ENCODE measurements around the gene PLCH1.
"Not testable (repeated sequence)": the region's sequence is repeated elsewhere in the genome, so short reads cannot be mapped to it uniquely, and the experiment has no call there.

PLCH1 gene

DNA sequence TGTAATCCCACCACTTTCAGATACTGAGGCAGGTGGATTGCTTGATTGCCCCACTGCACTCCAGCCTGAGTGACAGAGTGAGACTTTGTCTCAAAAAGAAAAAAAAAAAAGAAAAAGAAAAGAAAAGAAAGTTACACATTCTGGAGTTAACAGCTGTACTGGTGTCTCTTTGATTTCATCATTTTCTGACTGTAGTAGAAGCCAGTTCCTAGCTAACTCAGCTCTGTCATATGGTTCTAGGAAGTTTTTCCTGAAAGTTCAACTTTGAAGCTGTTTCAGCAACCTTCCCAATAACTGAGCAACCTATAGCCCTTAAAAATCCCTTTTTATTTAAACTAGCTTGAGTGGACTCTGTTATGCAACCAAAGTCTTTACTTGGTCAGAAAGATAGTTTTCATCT is 346.8 kb downstream of the PLCH1 start:
- H3K27me3 ChIP-seq (ENCODE audit: insufficient read depth, low read length, poor library complexity) = no peaks in the 10 kb centered on the region
- no peak overlapping the region for H3K27ac ChIP-seq (ENCODE audit: low read depth, low read length)
- no peak overlapping the region for H2BK15ac ChIP-seq (replicated peaks; ENCODE audit: low read depth)
- no peaks in the 10 kb centered on the region for H3K79me2 ChIP-seq (ENCODE audit: control insufficient read depth, insufficient read depth, low read length)
- H3K9ac ChIP-seq (ENCODE audit: low read length) = no peak overlapping the region
- no peak overlapping the region for H2BK120ac ChIP-seq (ENCODE audit: low read depth, low read length)
- no peak for DNase-seq
- H3K4ac ChIP-seq (ENCODE audit: low read depth, low read length) = no peak overlapping the region
- no peak overlapping the region for H4K5ac ChIP-seq (ENCODE audit: low read length)
- H3K4me1 ChIP-seq (ENCODE audit: control insufficient read depth, low read depth, low read length) = no peaks in the 10 kb centered on the region
- H3K4me3 ChIP-seq (ENCODE audit: low read length) = no peak overlapping the region
- H3K36me3 ChIP-seq (ENCODE audit: control insufficient read depth, insufficient read depth, low read length) = no peaks in the 10 kb centered on the region
- H2AK5ac ChIP-seq (ENCODE audit: low read length) = no peak overlapping the region
- H3K56ac ChIP-seq (ENCODE audit: low read length) = no peak overlapping the region
- no peak overlapping the region for H3K4me2 ChIP-seq (ENCODE audit: low read length)
- H3K79me1 ChIP-seq (ENCODE audit: low read length) = no peaks in the 10 kb centered on the region
- H3K23ac ChIP-seq (ENCODE audit: low read length) = no peak overlapping the region
- H4K8ac ChIP-seq (ENCODE audit: low read depth, low read length) = no peak overlapping the region
- H3K18ac ChIP-seq (ENCODE audit: low read length) = no peak overlapping the region
- H2BK5ac ChIP-seq (ENCODE audit: low read length) = no peak overlapping the region

DNA sequence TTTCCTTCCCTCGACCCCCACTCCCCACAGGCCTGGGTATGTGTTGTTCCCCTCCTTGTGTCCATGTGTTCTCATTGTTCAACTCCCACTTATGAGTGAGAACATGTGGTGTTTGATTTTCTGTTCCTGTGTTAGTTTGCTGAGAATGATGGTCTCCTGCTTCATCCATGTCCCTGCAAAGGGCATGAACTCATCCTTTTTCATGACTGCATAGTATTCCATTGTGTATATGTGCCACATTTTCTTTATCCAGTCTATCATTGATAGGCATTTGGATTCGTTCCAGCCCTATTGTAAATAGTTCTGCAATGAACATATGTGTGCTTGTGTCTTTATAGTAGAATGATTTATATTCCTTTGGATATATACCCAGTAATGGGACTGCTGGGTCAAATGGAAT is 350.0 kb downstream of the PLCH1 start:
- H3K56ac ChIP-seq (ENCODE audit: low read length); H2BK120ac ChIP-seq (ENCODE audit: low read depth, low read length); H3K4me1 ChIP-seq (ENCODE audit: control insufficient read depth, low read depth, low read length); H2BK5ac ChIP-seq (ENCODE audit: low read length); H4K5ac ChIP-seq (ENCODE audit: low read length); H4K8ac ChIP-seq (ENCODE audit: low read depth, low read length); H3K4me2 ChIP-seq (ENCODE audit: low read length); H3K23ac ChIP-seq (ENCODE audit: low read length); H3K9ac ChIP-seq (ENCODE audit: low read length); H3K79me1 ChIP-seq (ENCODE audit: low read length); H2BK15ac ChIP-seq (replicated peaks; ENCODE audit: low read depth); H3K4me3 ChIP-seq (ENCODE audit: low read length); DNase-seq; H3K27ac ChIP-seq (ENCODE audit: low read depth, low read length); H3K4ac ChIP-seq (ENCODE audit: low read depth, low read length); H3K27me3 ChIP-seq (ENCODE audit: insufficient read depth, low read length, poor library complexity); H2AK5ac ChIP-seq (ENCODE audit: low read length); H3K18ac ChIP-seq (ENCODE audit: low read length); H3K36me3 ChIP-seq (ENCODE audit: control insufficient read depth, insufficient read depth, low read length); H3K79me2 ChIP-seq (ENCODE audit: control insufficient read depth, insufficient read depth, low read length): not testable (repeated sequence)
- no CpG with 5 or more reads among the region's 2 CpGs for WGBS (ENCODE audit: extremely low coverage, insufficient coverage, low lambda C conversion rate)

DNA sequence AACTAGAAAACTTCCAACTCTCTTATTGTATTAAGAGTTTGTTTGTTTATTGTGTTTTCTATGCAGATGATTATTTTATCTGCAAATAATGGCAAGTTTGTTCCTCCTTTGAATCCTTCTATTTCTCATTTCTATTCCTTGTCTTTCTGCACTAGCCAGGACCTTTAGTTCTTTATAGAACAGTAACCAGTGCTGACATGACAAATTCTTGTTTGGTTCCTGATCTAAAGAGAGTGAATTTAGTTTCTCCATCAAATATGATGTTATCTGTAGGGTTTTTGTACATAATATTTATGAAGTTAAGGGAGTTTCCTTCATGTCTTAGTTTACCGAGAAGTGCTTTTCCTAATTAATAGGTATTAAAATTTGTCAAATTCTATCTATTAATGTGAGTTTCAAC is 350.6 kb downstream of the PLCH1 start:
- H3K18ac ChIP-seq (ENCODE audit: low read length) = no peak overlapping the region
- no peak overlapping the region for H3K23ac ChIP-seq (ENCODE audit: low read length)
- H2BK15ac ChIP-seq (replicated peaks; ENCODE audit: low read depth) = no peak overlapping the region
- H3K27me3 ChIP-seq (ENCODE audit: insufficient read depth, low read length, poor library complexity) = no peaks in the 10 kb centered on the region
- no peaks in the 10 kb centered on the region for H3K79me1 ChIP-seq (ENCODE audit: low read length)
- no peak overlapping the region for H3K9ac ChIP-seq (ENCODE audit: low read length)
- no peak overlapping the region for H3K4me3 ChIP-seq (ENCODE audit: low read length)
- WGBS (ENCODE audit: extremely low coverage, insufficient coverage, low lambda C conversion rate) = no CpG with 5 or more reads among the region's 1 CpG
- no peak overlapping the region for H2BK120ac ChIP-seq (ENCODE audit: low read depth, low read length)
- no peak overlapping the region for H3K27ac ChIP-seq (ENCODE audit: low read depth, low read length)
- no peaks in the 10 kb centered on the region for H3K36me3 ChIP-seq (ENCODE audit: control insufficient read depth, insufficient read depth, low read length)
- no peak overlapping the region for H2BK5ac ChIP-seq (ENCODE audit: low read length)
- no peak overlapping the region for H3K4me2 ChIP-seq (ENCODE audit: low read length)
- H3K4me1 ChIP-seq (ENCODE audit: control insufficient read depth, low read depth, low read length) = no peaks in the 10 kb centered on the region
- H3K4ac ChIP-seq (ENCODE audit: low read depth, low read length) = no peak overlapping the region
- no peak overlapping the region for H3K56ac ChIP-seq (ENCODE audit: low read length)
- H4K5ac ChIP-seq (ENCODE audit: low read length) = no peak overlapping the region
- H3K79me2 ChIP-seq (ENCODE audit: control insufficient read depth, insufficient read depth, low read length) = no peaks in the 10 kb centered on the region
- H4K8ac ChIP-seq (ENCODE audit: low read depth, low read length) = no peak overlapping the region
- no peak for DNase-seq
- H2AK5ac ChIP-seq (ENCODE audit: low read length) = no peak overlapping the region

DNA sequence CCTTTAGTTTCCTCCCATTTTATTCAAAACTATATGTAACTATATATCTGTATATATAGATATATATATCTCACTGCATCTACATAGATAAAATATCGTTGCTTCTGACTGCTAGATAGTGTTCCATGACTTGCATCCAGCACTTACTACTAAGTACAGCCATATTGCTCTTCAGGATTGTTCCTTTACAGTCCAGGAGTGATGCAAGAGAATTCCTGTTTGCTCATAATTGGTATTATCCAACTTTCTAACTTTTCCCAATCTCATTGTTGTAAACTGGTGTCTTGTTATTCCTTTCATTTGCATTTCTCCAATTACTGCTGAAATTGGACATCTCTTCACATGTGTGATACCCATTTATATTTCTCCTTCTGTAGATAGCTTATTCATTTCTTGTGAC is 351.6 kb downstream of the PLCH1 start:
- Histone ChIP-seq H3K4me3 (ENCODE audit: low read length) (no peak overlapping the region), H3K4me2 (ENCODE audit: low read length) (no peak overlapping the region), H3K27ac (ENCODE audit: low read depth, low read length) (no peak overlapping the region), H3K79me2 (ENCODE audit: control insufficient read depth, insufficient read depth, low read length) (no peaks in the 10 kb centered on the region), H4K8ac (ENCODE audit: low read depth, low read length) (no peak overlapping the region), H3K36me3 (ENCODE audit: control insufficient read depth, insufficient read depth, low read length) (no peaks in the 10 kb centered on the region), H3K9ac (ENCODE audit: low read length) (no peak overlapping the region), H4K5ac (ENCODE audit: low read length) (no peak overlapping the region), H3K27me3 (ENCODE audit: insufficient read depth, low read length, poor library complexity) (no peaks in the 10 kb centered on the region), H3K79me1 (ENCODE audit: low read length) (no peaks in the 10 kb centered on the region), H2AK5ac (ENCODE audit: low read length) (no peak overlapping the region), H2BK120ac (ENCODE audit: low read depth, low read length) (no peak overlapping the region), H3K56ac (ENCODE audit: low read length) (no peak overlapping the region), H3K23ac (ENCODE audit: low read length) (no peak overlapping the region), H2BK5ac (ENCODE audit: low read length) (no peak overlapping the region), H2BK15ac (replicated peaks; ENCODE audit: low read depth) (no peak overlapping the region), H3K4me1 (ENCODE audit: control insufficient read depth, low read depth, low read length) (no peaks in the 10 kb centered on the region), H3K4ac (ENCODE audit: low read depth, low read length) (no peak overlapping the region), H3K18ac (ENCODE audit: low read length) (no peak overlapping the region)
- no CpG with 5 or more reads among the region's 1 CpG for WGBS (ENCODE audit: extremely low coverage, insufficient coverage, low lambda C conversion rate)
- DNase-seq = no peak

DNA sequence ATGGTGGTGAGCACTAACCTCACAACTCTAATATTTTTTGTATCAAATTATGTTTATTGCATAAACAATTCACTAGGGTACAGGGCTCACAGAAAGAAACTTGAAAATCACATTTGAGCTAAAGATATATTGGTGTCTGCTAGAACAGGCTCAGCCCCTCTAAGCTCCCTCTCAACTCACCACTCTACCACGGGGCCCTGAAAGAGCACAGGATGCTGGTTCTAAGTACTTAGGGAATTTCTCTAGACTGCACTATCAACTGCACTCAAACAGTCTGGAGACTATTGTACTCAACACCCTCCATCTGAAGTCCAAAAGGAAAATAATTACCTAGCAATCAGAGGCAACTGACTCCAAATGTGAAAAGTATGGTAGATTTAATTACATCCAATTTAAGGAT is 352.7 kb downstream of the PLCH1 start:
- H3K79me1 ChIP-seq (ENCODE audit: low read length) = no peaks in the 10 kb centered on the region
- H3K18ac ChIP-seq (ENCODE audit: low read length) = no peak overlapping the region
- H3K9ac ChIP-seq (ENCODE audit: low read length) = no peak overlapping the region
- H3K4me2 ChIP-seq (ENCODE audit: low read length) = no peak overlapping the region
- no peak for DNase-seq
- no peaks in the 10 kb centered on the region for H3K36me3 ChIP-seq (ENCODE audit: control insufficient read depth, insufficient read depth, low read length)
- H2BK5ac ChIP-seq (ENCODE audit: low read length) = no peak overlapping the region
- no peak overlapping the region for H3K56ac ChIP-seq (ENCODE audit: low read length)
- H3K79me2 ChIP-seq (ENCODE audit: control insufficient read depth, insufficient read depth, low read length) = no peaks in the 10 kb centered on the region
- H4K8ac ChIP-seq (ENCODE audit: low read depth, low read length) = no peak overlapping the region
- H3K4ac ChIP-seq (ENCODE audit: low read depth, low read length) = no peak overlapping the region
- no CpG with 5 or more reads among the region's 1 CpG for WGBS (ENCODE audit: extremely low coverage, insufficient coverage, low lambda C conversion rate)
- H3K27ac ChIP-seq (ENCODE audit: low read depth, low read length) = no peak overlapping the region
- H2AK5ac ChIP-seq (ENCODE audit: low read length) = no peak overlapping the region
- no peak overlapping the region for H4K5ac ChIP-seq (ENCODE audit: low read length)
- no peaks in the 10 kb centered on the region for H3K4me1 ChIP-seq (ENCODE audit: control insufficient read depth, low read depth, low read length)
- no peak overlapping the region for H3K4me3 ChIP-seq (ENCODE audit: low read length)
- no peak overlapping the region for H2BK15ac ChIP-seq (replicated peaks; ENCODE audit: low read depth)
- H3K27me3 ChIP-seq (ENCODE audit: insufficient read depth, low read length, poor library complexity) = no peaks in the 10 kb centered on the region
- no peak overlapping the region for H3K23ac ChIP-seq (ENCODE audit: low read length)
- H2BK120ac ChIP-seq (ENCODE audit: low read depth, low read length) = no peak overlapping the region

DNA sequence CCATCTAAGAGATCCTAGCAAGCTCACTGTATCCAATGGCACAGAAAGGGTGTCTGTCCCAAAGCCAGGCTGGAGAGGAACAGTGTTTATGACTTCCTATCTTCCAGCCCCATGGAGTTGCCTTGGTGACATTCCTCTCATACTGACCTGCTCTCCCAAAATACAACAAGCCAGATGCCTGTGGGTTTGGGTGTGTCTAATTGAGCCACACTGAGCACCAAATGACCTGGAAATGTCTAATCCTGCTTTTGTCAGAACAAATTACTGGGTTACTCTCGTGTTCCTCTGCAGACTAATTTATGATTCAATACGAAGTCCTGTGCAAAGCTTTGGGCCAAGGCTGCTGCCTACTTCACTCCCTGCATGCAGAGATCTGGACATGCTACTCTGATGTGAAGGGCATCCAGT is 353.3 kb downstream of the PLCH1 start:
- Histone ChIP-seq H2BK5ac (ENCODE audit: low read length) (no peak overlapping the region), H4K5ac (ENCODE audit: low read length) (no peak overlapping the region), H3K36me3 (ENCODE audit: control insufficient read depth, insufficient read depth, low read length) (no peaks in the 10 kb centered on the region), H2AK5ac (ENCODE audit: low read length) (no peak overlapping the region), H4K8ac (ENCODE audit: low read depth, low read length) (no peak overlapping the region), H3K79me2 (ENCODE audit: control insufficient read depth, insufficient read depth, low read length) (no peaks in the 10 kb centered on the region), H3K4ac (ENCODE audit: low read depth, low read length) (no peak overlapping the region), H2BK120ac (ENCODE audit: low read depth, low read length) (no peak overlapping the region), H2BK15ac (replicated peaks; ENCODE audit: low read depth) (no peak overlapping the region), H3K23ac (ENCODE audit: low read length) (no peak overlapping the region), H3K27ac (ENCODE audit: low read depth, low read length) (no peak overlapping the region), H3K27me3 (ENCODE audit: insufficient read depth, low read length, poor library complexity) (no peaks in the 10 kb centered on the region), H3K4me1 (ENCODE audit: control insufficient read depth, low read depth, low read length) (no peaks in the 10 kb centered on the region), H3K79me1 (ENCODE audit: low read length) (no peaks in the 10 kb centered on the region), H3K9ac (ENCODE audit: low read length) (no peak overlapping the region), H3K56ac (ENCODE audit: low read length) (no peak overlapping the region), H3K4me2 (ENCODE audit: low read length) (no peak overlapping the region), H3K4me3 (ENCODE audit: low read length) (no peak overlapping the region), H3K18ac (ENCODE audit: low read length) (no peak overlapping the region)
- WGBS (ENCODE audit: extremely low coverage, insufficient coverage, low lambda C conversion rate) = no CpG with 5 or more reads among the region's 2 CpGs
- DNase-seq = peak; percentile 66
